ENCODE measurements around the gene GPSM1. TPM values are rescaled to one million over a fixed set of nuclear protein-coding genes. Genes with fewer than 3 reads are reported as not detected.

GPSM1 gene
- total and polyA plus RNA-seq, 4 donors, result 12.6 to 41.6 (median 22.7) TPM

DNA sequence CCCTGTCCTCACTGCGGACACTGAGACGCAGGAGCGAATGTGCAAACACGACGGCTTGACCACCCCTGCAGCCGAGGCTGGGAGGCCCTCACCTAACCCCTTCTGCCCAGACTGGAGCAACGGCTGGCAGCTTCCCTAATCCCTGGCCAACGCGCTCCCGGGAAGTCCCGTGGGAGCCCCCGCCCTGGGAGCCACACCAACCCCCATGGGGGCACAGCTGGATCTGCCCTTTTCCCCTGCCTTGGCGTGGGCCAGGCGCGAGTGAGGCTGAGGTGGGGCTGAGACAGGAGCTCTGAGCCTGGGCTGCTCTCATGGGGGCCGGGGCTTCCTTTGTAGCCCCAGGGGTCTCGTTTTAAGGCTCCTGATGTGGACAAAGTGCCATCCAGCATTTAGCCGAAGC is 40.9 kb downstream of the GPSM1 start:
- no peak for DNase-seq
- H3K36me3 ChIP-seq (ENCODE audit: control insufficient read depth in 4 of 4, insufficient read depth in 4 of 4, low read length in 4 of 4), result no peaks in the 10 kb centered on the region
- no peak overlapping the region for H3K4me3 ChIP-seq
- no peak overlapping the region for H3K9ac ChIP-seq (ENCODE audit: insufficient read depth in 1 of 2, low read length in 2 of 2)
- no peaks in the 10 kb centered on the region for H3K27me3 ChIP-seq (ENCODE audit: control insufficient read depth in 3 of 3, insufficient read depth in 3 of 3, low read length in 2 of 3)
- H3K4me1 ChIP-seq (ENCODE audit: control insufficient read depth in 5 of 5, insufficient read depth in 5 of 5, low read length in 5 of 5), result peaks cover 0 to 17% (median 10%) of the 10 kb centered on the region in 5 donors
- no peak for ATAC-seq (ENCODE audit: insufficient read depth, low FRiP score)
- H3K27ac ChIP-seq (ENCODE audit: low read depth in 1 of 2, low read length in 1 of 2), result no peak overlapping the region
- no peaks in the 10 kb centered on the region for H3K9me3 ChIP-seq (ENCODE audit: control insufficient read depth in 4 of 4, insufficient read depth in 3 of 4, low read length in 3 of 4)
- TF ChIP-seq, protein P1, sequence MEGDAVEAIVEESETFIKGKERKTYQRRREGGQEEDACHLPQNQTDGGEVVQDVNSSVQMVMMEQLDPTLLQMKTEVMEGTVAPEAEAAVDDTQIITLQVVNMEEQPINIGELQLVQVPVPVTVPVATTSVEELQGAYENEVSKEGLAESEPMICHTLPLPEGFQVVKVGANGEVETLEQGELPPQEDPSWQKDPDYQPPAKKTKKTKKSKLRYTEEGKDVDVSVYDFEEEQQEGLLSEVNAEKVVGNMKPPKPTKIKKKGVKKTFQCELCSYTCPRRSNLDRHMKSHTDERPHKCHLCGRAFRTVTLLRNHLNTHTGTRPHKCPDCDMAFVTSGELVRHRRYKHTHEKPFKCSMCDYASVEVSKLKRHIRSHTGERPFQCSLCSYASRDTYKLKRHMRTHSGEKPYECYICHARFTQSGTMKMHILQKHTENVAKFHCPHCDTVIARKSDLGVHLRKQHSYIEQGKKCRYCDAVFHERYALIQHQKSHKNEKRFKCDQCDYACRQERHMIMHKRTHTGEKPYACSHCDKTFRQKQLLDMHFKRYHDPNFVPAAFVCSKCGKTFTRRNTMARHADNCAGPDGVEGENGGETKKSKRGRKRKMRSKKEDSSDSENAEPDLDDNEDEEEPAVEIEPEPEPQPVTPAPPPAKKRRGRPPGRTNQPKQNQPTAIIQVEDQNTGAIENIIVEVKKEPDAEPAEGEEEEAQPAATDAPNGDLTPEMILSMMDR (IDR thresholded peaks at IDR 0.05; ENCODE audit: control extremely low read depth, extremely low read depth), result no peak
- WGBS, 2 donors, result 76 to 83% methylated on average over 18 of the region's 18 CpGs

DNA sequence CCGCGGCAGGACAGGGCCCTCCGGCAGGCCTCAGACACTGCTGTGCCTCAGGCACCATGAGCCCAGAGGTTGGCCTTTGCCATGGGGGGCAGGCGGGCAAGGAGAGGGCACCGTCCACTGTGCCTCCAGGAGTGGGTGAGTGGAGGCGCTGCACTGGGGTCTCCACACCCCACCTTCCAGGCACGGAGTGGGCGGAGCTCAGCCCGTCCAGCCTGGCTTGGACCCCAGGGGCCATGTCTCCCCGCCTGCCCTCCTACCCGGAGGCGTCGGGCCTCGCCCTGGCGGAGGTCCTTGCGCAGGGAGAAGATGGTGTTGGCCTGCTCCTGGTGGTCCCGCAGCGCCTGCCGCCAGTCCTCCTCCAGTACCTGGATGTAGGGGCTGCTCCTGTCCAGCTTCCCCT is 42.7 kb downstream of the GPSM1 start:
- no peak for DNase-seq
- no peak overlapping the region for H3K9ac ChIP-seq (ENCODE audit: insufficient read depth in 1 of 2, low read length in 2 of 2)
- peaks cover 0 to 19% (median 6%) of the 10 kb centered on the region in 5 donors for H3K4me1 ChIP-seq (ENCODE audit: control insufficient read depth in 5 of 5, insufficient read depth in 5 of 5, low read length in 5 of 5)
- no peaks in the 10 kb centered on the region for H3K36me3 ChIP-seq (ENCODE audit: control insufficient read depth in 4 of 4, insufficient read depth in 4 of 4, low read length in 4 of 4)
- no peaks in the 10 kb centered on the region for H3K27me3 ChIP-seq (ENCODE audit: control insufficient read depth in 3 of 3, insufficient read depth in 3 of 3, low read length in 2 of 3)
- WGBS, 2 donors, result 95 to 96% methylated on average over 15 to 19 of the region's 19 CpGs
- TF ChIP-seq, protein P1 (IDR thresholded peaks at IDR 0.05; ENCODE audit: control extremely low read depth, extremely low read depth), result no peak
- no peak overlapping the region for H3K4me3 ChIP-seq
- ATAC-seq (ENCODE audit: insufficient read depth, low FRiP score), result no peak
- H3K27ac ChIP-seq (ENCODE audit: low read depth in 1 of 2, low read length in 1 of 2), result no peak overlapping the region
- no peaks in the 10 kb centered on the region for H3K9me3 ChIP-seq (ENCODE audit: control insufficient read depth in 4 of 4, insufficient read depth in 3 of 4, low read length in 3 of 4)

DNA sequence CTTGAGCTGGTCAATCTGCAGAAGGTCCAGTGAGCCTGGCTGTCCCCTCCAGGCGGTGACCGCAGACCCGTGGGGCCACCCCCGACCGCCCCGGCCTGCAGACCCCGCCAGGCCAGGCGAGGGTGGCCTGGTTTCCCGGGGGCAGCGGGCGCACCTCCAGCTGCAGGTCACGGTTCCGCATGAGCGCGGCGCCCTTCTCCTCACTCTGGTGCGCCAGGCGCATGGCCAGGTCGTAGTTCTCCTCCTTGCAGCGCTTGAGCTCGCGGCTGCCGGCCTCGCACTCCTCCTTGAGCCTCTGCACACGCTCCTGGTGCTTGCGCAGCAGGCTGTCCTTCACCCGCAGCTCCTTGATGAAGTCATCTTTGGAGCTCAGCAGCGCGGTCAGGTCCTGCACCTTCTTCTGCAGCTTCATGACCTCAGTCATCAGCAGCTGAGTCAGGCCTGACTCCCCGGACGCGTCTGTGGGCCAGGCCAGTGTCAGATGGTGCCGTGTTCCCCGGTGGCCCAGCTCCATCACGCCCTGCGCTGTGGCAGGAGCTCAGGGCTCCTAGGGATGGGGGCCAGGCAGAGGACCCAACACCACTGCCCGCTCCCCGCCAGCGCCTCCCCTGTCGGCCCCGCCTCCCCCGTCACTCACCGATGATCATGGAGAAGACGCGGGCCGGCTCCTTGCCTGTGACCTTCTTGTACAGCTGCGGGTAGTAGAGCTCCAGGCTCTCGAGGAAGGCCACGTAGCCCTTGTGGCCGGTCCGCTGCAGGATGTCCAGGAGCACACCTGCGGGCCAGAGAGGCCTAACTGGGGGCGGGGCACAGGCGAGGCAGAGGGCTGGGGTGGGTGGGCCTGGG is 43.6 kb downstream of the GPSM1 start:
- DNase-seq (no peak), ATAC-seq (ENCODE audit: insufficient read depth, low FRiP score) (no peak)
- Histone ChIP-seq H3K4me3 (no peak overlapping the region), H3K27ac (ENCODE audit: low read depth in 1 of 2, low read length in 1 of 2) (no peak overlapping the region), H3K9me3 (ENCODE audit: control insufficient read depth in 4 of 4, insufficient read depth in 3 of 4, low read length in 3 of 4) (no peaks in the 10 kb centered on the region), H3K9ac (ENCODE audit: insufficient read depth in 1 of 2, low read length in 2 of 2) (no peak overlapping the region), H3K36me3 (ENCODE audit: control insufficient read depth in 4 of 4, insufficient read depth in 4 of 4, low read length in 4 of 4) (no peaks in the 10 kb centered on the region), H3K27me3 (ENCODE audit: control insufficient read depth in 3 of 3, insufficient read depth in 3 of 3, low read length in 2 of 3) (no peaks in the 10 kb centered on the region), H3K4me1 (ENCODE audit: control insufficient read depth in 5 of 5, insufficient read depth in 5 of 5, low read length in 5 of 5) (peaks cover 0 to 19% (median 6%) of the 10 kb centered on the region in 5 donors)
- TF ChIP-seq, protein P1 (IDR thresholded peaks at IDR 0.05; ENCODE audit: control extremely low read depth, extremely low read depth), result no peak
- 94 to 96% methylated on average over 54 of the region's 54 CpGs for WGBS, 2 donors
